ENCODE results near the gene INSL3. TPM values are rescaled to one million over a fixed set of nuclear protein-coding genes. Genes with fewer than 3 reads are reported as not detected.

The INSL3 gene
- total and polyA plus RNA-seq, 2 of the 13 experiments (the other 11 are each of a cell fraction or from before 2014, with no cell fraction given), result 0.30 TPM; not detected in 1

GRCh38 chr19:17840019-17840418, 18.7 kb upstream of the INSL3 start:
- Histone ChIP-seq H3K4me3 (replicated peaks in 1 of 3; ENCODE audit: insufficient read depth in 1 of 3, low read depth in 2 of 3, low read length in 3 of 3) (no peak overlapping the region), H3K9me3 (ENCODE audit: low read length) (no peaks in the 10 kb centered on the region), H3K4me1 (ENCODE audit: insufficient read depth, low read length) (no peaks in the 10 kb centered on the region), H3K27ac (ENCODE audit: extremely low read length, insufficient read depth, low read length) (no peak overlapping the region), H3K4me2 (ENCODE audit: low read depth, low read length) (no peak overlapping the region), H3K27me3 (ENCODE audit: control insufficient read depth in 1 of 2, insufficient read depth in 2 of 2, low read length in 2 of 2) (no peaks in the 10 kb centered on the region; a peak in 1 of 5 replicates), H2AFZ (ENCODE audit: low read length) (no peak overlapping the region), H3K36me3 (replicated peaks in 1 of 2; ENCODE audit: control insufficient read depth in 1 of 2, insufficient read depth in 2 of 2, low read length in 2 of 2) (peaks cover 4 to 6% of the 10 kb centered on the region in 2 experiments; a peak in 2 of 5 replicates), H3K9ac (ENCODE audit: insufficient read depth, low read depth, low read length) (no peak overlapping the region), H4K20me1 (ENCODE audit: insufficient read depth, low read length) (no peaks in the 10 kb centered on the region), H3K79me2 (ENCODE audit: insufficient read depth, low read length) (no peaks in the 10 kb centered on the region)
- BruUV-seq (replicated peaks), result no TSS peak
- no peak for DNase-seq (ENCODE audit: low spot score)
- 94% methylated on average over 6 of the region's 6 CpGs for WGBS (ENCODE audit: low lambda C conversion rate)
- CTCF ChIA-PET (ENCODE audit: low intra/inter-chr PET ratio, low total read pairs), result no interaction called here
- POLR2A ChIA-PET, result interaction anchor here (0.7 kb wide), 1 partner anchor 169 kb away, joined by 3 read pairs; no protein-coding TSS in a partner anchor
- TF ChIP-seq YEATS4 (CRISPR knock-in tag; IDR thresholded peaks at IDR 0.05; ENCODE audit: borderline replicate concordance), result no peak
- no peak for TF ChIP-seq TSC22D2 (CRISPR knock-in tag; IDR thresholded peaks at IDR 0.05; ENCODE audit: borderline replicate concordance)
- TF ChIP-seq ZFP62 (CRISPR knock-in tag; IDR thresholded peaks at IDR 0.05), result no peak
- no peak for TF ChIP-seq ATM (IDR thresholded peaks at IDR 0.05; ENCODE audit: borderline replicate concordance)
- TF ChIP-seq ZNF256 (CRISPR knock-in tag; conservative IDR thresholded peaks at IDR 0.05), result no peak
- TF ChIP-seq FOXK2 (IDR thresholded peaks at IDR 0.05), result no peak
- TF ChIP-seq SALL1 (CRISPR knock-in tag; IDR thresholded peaks at IDR 0.05), result no peak
- TF ChIP-seq RCOR2 (CRISPR knock-in tag; IDR thresholded peaks at IDR 0.05), result no peak
- no peak for TF ChIP-seq ZNF800 (CRISPR knock-in tag; IDR thresholded peaks at IDR 0.05)
- ATAC-seq, result no peak
- FAIRE-seq, result no peak
- intact Hi-C loops (cut with micrococcal nuclease; ENCODE audit: unreplicated experiment), result no loop called here
- in situ Hi-C loops (cut with HindIII; ENCODE audit: extremely low pct_ligation_motif_present, low pct_unique_long_range_greater_than_20kb), result no loop called here
